ENCODE data around the gene STX16. TPM values are rescaled to one million over a fixed set of nuclear protein-coding genes. Genes with fewer than 3 reads are reported as not detected.

Gene STX16
- total RNA-seq, 1 donor from 2014 or later: 78.8 TPM

GRCh38 chr20:58682656-58683531, 31.8 kb downstream of the STX16 start:
- TF ChIP-seq CTCF (IDR thresholded peaks at IDR 0.05; ENCODE audit: unreplicated experiment): no peak
- no peak for DNase-seq (ENCODE audit: low spot score, unreplicated experiment)

GRCh38 chr20:58684291-58684690, 33.2 kb downstream of the STX16 start:
- DNase-seq (ENCODE audit: low spot score, unreplicated experiment): no peak
- H3K9me3 Mint-ChIP-seq (ENCODE audit: low read depth): no peaks in the 10 kb centered on the region
- H3K4me1 Mint-ChIP-seq (ENCODE audit: low read depth): peaks cover 4% of the 10 kb centered on the region
- no peaks in the 10 kb centered on the region for H3K27me3 Mint-ChIP-seq
- H3K27ac Mint-ChIP-seq: no peak overlapping the region
- H3K36me3 Mint-ChIP-seq (ENCODE audit: insufficient read depth): peaks cover 22% of the 10 kb centered on the region
- no peak for TF ChIP-seq CTCF (IDR thresholded peaks at IDR 0.05; ENCODE audit: unreplicated experiment)
- H3K4me3 Mint-ChIP-seq (ENCODE audit: low read depth): no peak overlapping the region

More at GRCh38 chr20:58682656-58683531, 31.8 kb downstream of the STX16 start:
- peaks cover 4% of the 10 kb centered on the region for H3K4me1 Mint-ChIP-seq (ENCODE audit: low read depth)
- peak overlapping the region; percentile 37 for H3K27ac Mint-ChIP-seq
- no peak overlapping the region for H3K4me3 Mint-ChIP-seq (ENCODE audit: low read depth)
- H3K36me3 Mint-ChIP-seq (ENCODE audit: insufficient read depth): peaks cover 20% of the 10 kb centered on the region
- H3K27me3 Mint-ChIP-seq: no peaks in the 10 kb centered on the region
- H3K9me3 Mint-ChIP-seq (ENCODE audit: low read depth): no peaks in the 10 kb centered on the region

GRCh38 chr20:58685988-58686387, 34.9 kb downstream of the STX16 start:
- DNase-seq (ENCODE audit: low spot score, unreplicated experiment): no peak
- no peaks in the 10 kb centered on the region for H3K27me3 Mint-ChIP-seq
- TF ChIP-seq CTCF (IDR thresholded peaks at IDR 0.05; ENCODE audit: unreplicated experiment): no peak
- H3K36me3 Mint-ChIP-seq (ENCODE audit: insufficient read depth): peaks cover 21% of the 10 kb centered on the region
- no peaks in the 10 kb centered on the region for H3K9me3 Mint-ChIP-seq (ENCODE audit: low read depth)
- H3K4me3 Mint-ChIP-seq (ENCODE audit: low read depth): no peak overlapping the region
- H3K27ac Mint-ChIP-seq: no peak overlapping the region
- peaks cover 4% of the 10 kb centered on the region for H3K4me1 Mint-ChIP-seq (ENCODE audit: low read depth)

GRCh38 chr20:58688414-58688813, 37.3 kb downstream of the STX16 start:
- Mint-ChIP-seq H3K27me3 (no peaks in the 10 kb centered on the region), H3K4me3 (ENCODE audit: low read depth) (no peak overlapping the region), H3K9me3 (ENCODE audit: low read depth) (no peaks in the 10 kb centered on the region), H3K36me3 (ENCODE audit: insufficient read depth) (peaks cover 13% of the 10 kb centered on the region), H3K4me1 (ENCODE audit: low read depth) (no peaks in the 10 kb centered on the region), H3K27ac (no peak overlapping the region)
- no peak for DNase-seq (ENCODE audit: low spot score, unreplicated experiment)
- TF ChIP-seq CTCF (IDR thresholded peaks at IDR 0.05; ENCODE audit: unreplicated experiment): no peak

- no peaks in the 10 kb centered on the region for H3K27me3 Mint-ChIP-seq
- no peak overlapping the region for H3K27ac Mint-ChIP-seq
- peaks cover 13% of the 10 kb centered on the region for H3K36me3 Mint-ChIP-seq (ENCODE audit: insufficient read depth)
- no peak for DNase-seq (ENCODE audit: low spot score, unreplicated experiment)
- H3K9me3 Mint-ChIP-seq (ENCODE audit: low read depth): no peaks in the 10 kb centered on the region
- TF ChIP-seq CTCF (IDR thresholded peaks at IDR 0.05; ENCODE audit: unreplicated experiment): no peak
- no peaks in the 10 kb centered on the region for H3K4me1 Mint-ChIP-seq (ENCODE audit: low read depth)
- H3K4me3 Mint-ChIP-seq (ENCODE audit: low read depth): no peak overlapping the region
These were observed 37.8 kb downstream of the STX16 start for GRCh38 chr20:58688840-58689239.
